Endothelial cell of umbilical vein (primary cell): Measurements from ENCODE around the gene CELF2. TPM values are rescaled to one million over a fixed set of nuclear protein-coding genes. Genes with fewer than 3 reads are reported as not detected.

Experiments used
- BruUV-seq: library from RNA; stranded (reverse); fragments of 400-500 nt; replicated peaks from 2 replicates; lab custom pipeline; 2021; lab: Mats Ljungman, UMichigan
- CTCF ChIA-PET: fragments of 300-600, 350-600 bp; sonication (Branson Sonifier 250); formaldehyde crosslinking; loops from one replicate; lab custom pipeline; 2021; ENCODE audit warnings: antibody characterized with exemption, inconsistent platforms; lab: Charles Lee
- POLR2A ChIA-PET: fragments of 300-600, 350-600 bp; sonication (Branson Sonifier 250); formaldehyde crosslinking; loops from one replicate; lab custom pipeline; 2021; ENCODE audit warnings: antibody characterized with exemption, inconsistent platforms; lab: Charles Lee
- DNase-seq: peaks from one replicate; pipeline ENCODE4 v3.0.0-alpha.2; 2011; ENCODE audit warnings: low read depth, low spot score
- FAIRE-seq: peaks from 2 replicates; lab custom pipeline; 2011; peaks lifted over from hg19 to GRCh38; lab: Jason Lieb, UNC
- H2AFZ ChIP-seq: 2 replicates; pipeline ENCODE4 v1.6.0; 2012; ENCODE audit warnings: low read depth, low read length, control low read depth, inconsistent platforms
- H3K27ac ChIP-seq: 2 replicates; pipeline ENCODE4 v1.5.1; 2011; ENCODE audit warnings: low read depth, mild to moderate bottlenecking, control low read depth, low read length, moderate library complexity; ENCODE audit not compliant: insufficient read depth
- H3K27me3 ChIP-seq, 2 experiments: 2 replicates each; pipeline versions ENCODE4 v1.6.0 to v1.6.1; 2011; ENCODE audit warnings: low read length in 2 of 2, mixed read lengths in 1 of 2; ENCODE audit not compliant: control insufficient read depth in 2 of 2, insufficient read depth in 2 of 2
- H3K36me3 ChIP-seq, 2 experiments: 2 replicates in 1 of 2; 3 replicates in 1 of 2; pipeline ENCODE4 v1.5.1; 2011; ENCODE audit warnings: low read length in 2 of 2, mild to moderate bottlenecking in 1 of 2, moderate library complexity in 1 of 2; ENCODE audit not compliant: control insufficient read depth in 2 of 2, insufficient read depth in 2 of 2; ENCODE audit errors: extremely low read depth in 1 of 2
- H3K4me1 ChIP-seq: 3 replicates; pipeline ENCODE4 v1.5.1; 2011; ENCODE audit warnings: mild to moderate bottlenecking, low read length; ENCODE audit not compliant: control insufficient read depth, insufficient read depth; ENCODE audit errors: extremely low read depth
- H3K4me2 ChIP-seq: 2 replicates; pipeline ENCODE4 v1.6.1; 2011; ENCODE audit warnings: low read length, control low read depth, mixed read lengths; ENCODE audit not compliant: insufficient read depth
- H3K4me3 ChIP-seq, 3 experiments: fragments of 200-600 bp in 1 of 3; sonication (generic), shearing (Covaris generic) in 1 of 3; replicated peaks in 1 of 3; 2 replicates each; pipeline ENCODE4 v1.5.1; 2011 to 2016; ENCODE audit warnings: control low read depth in 3 of 3, low read length in 3 of 3, mild to moderate bottlenecking in 2 of 3, inconsistent platforms in 1 of 3, low read depth in 1 of 3, moderate library complexity in 1 of 3; ENCODE audit not compliant: insufficient read depth in 1 of 3
- H3K79me2 ChIP-seq: 2 replicates; pipeline ENCODE4 v1.6.0; 2012; ENCODE audit warnings: low read length, inconsistent platforms; ENCODE audit not compliant: control insufficient read depth, insufficient read depth
- H3K9ac ChIP-seq: replicated peaks from 2 replicates; pipeline ENCODE3; 2011; ENCODE audit warnings: low read length, control low read depth; ENCODE audit not compliant: insufficient read depth; ENCODE audit errors: extremely low read depth
- H3K9me1 ChIP-seq: replicated peaks from 3 replicates; pipeline ENCODE4 v1.6.0; 2011; ENCODE audit warnings: mild to moderate bottlenecking, low read length; ENCODE audit not compliant: control insufficient read depth, insufficient read depth; ENCODE audit errors: extremely low read depth
- H3K9me3 ChIP-seq: replicated peaks from 2 replicates; pipeline ENCODE4 v1.5.1; 2012; ENCODE audit warnings: low read length, inconsistent platforms; ENCODE audit not compliant: control insufficient read depth, insufficient read depth
- H4K20me1 ChIP-seq: replicated peaks from 2 replicates; pipeline ENCODE3; 2011; ENCODE audit warnings: mild to moderate bottlenecking, low read length; ENCODE audit not compliant: control insufficient read depth, insufficient read depth; ENCODE audit errors: extremely low read depth
- CTCF ChIP-seq, 2 donors: IDR thresholded peaks; 1 replicate in 1 of 2; 2 replicates in 1 of 2; pipeline ENCODE4 v1.5.1; 2011; ENCODE audit warnings: low read length in 2 of 2, mild to moderate bottlenecking in 2 of 2, moderate library complexity in 2 of 2, control low read depth in 1 of 2, inconsistent platforms in 1 of 2, low read depth in 1 of 2; ENCODE audit not compliant: insufficient read depth in 1 of 2; ENCODE audit errors: extremely low read depth in 1 of 2
- EZH2 ChIP-seq: IDR thresholded peaks from 2 replicates; pipeline ENCODE4 v1.6.1; 2012; ENCODE audit warnings: borderline replicate concordance, low read depth, mild to moderate bottlenecking, moderate library complexity, low read length, inconsistent platforms; ENCODE audit not compliant: severe bottlenecking
- FOS ChIP-seq: IDR thresholded peaks from 2 replicates; pipeline ENCODE4 v1.6.1; 2011; ENCODE audit warnings: mild to moderate bottlenecking, low read length, moderate library complexity, borderline replicate concordance; ENCODE audit not compliant: insufficient read depth
- GATA2 ChIP-seq: IDR thresholded peaks from 2 replicates; pipeline ENCODE4 v1.7.0; 2011; ENCODE audit warnings: low read depth, mild to moderate bottlenecking, moderate library complexity, mixed read lengths, low read length; ENCODE audit not compliant: insufficient read length, insufficient read depth
- JUN ChIP-seq: IDR thresholded peaks from 2 replicates; pipeline ENCODE4 v1.6.1; 2011; ENCODE audit warnings: borderline replicate concordance, low read depth; ENCODE audit not compliant: insufficient read length, insufficient read depth
- MAX ChIP-seq: IDR thresholded peaks from 2 replicates; pipeline ENCODE4 v1.6.1; 2011; ENCODE audit not compliant: insufficient read depth, insufficient read length
- MYC ChIP-seq: IDR thresholded peaks from one replicate; pipeline ENCODE4 v1.6.1; 2011; ENCODE audit warnings: mild to moderate bottlenecking, low read depth, low read length
- POLR2A ChIP-seq: IDR thresholded peaks from 2 replicates; pipeline ENCODE4 v1.6.1; 2012; ENCODE audit warnings: low read depth, mild to moderate bottlenecking, control low read depth, low read length
- POLR2AphosphoS5 ChIP-seq: IDR thresholded peaks from 2 replicates; pipeline ENCODE4 v1.6.1; 2012; ENCODE audit warnings: low read depth, mild to moderate bottlenecking, control low read depth, low read length, moderate library complexity; ENCODE audit not compliant: insufficient read depth
- dilution Hi-C: fragments of 300-500 bp; cut with MboI; formaldehyde crosslinking; loops from one replicate; pipeline ENCODE4 v1.15.0; 2019; ENCODE audit warnings: low sequenced_read_pairs; ENCODE audit not compliant: extremely low pct_ligation_motif_present
- intact Hi-C: fragments of 100-400 bp; cut with micrococcal nuclease; formaldehyde crosslinking; loops from one replicate; pipeline ENCODE4 v1.10.0; 2022
- polyA plus RNA-seq, 4 experiments: library from polyadenylated mRNA; depleted of rRNA in 3 of 4; stranded (reverse) in 3 of 4; unstranded in 1 of 4; fragments of >200 nt; gene quantifications; 2 replicates each; pipeline versions ENCODE4 v1.2.1 to v1.2.3, GENCODE V29; 2011 to 2012; ENCODE audit warnings: missing spikeins in 1 of 4
- total RNA-seq: library from RNA; stranded (reverse); gene quantifications from 2 replicates; pipeline ENCODE4 v1.2.3, GENCODE V29; 2021

The CELF2 gene
- total and polyA plus RNA-seq, 2 donors (not counting 3 experiments of a cell fraction or from before 2014, with no cell fraction given) = 21.6 to 42.6 TPM

- CTCF ChIA-PET = interaction anchor here (1.0 kb wide), 1 partner anchor 11 kb away, joined by 4 read pairs; no protein-coding TSS in a partner anchor
- no peak overlapping the region for H2AFZ ChIP-seq
- no TSS peak for BruUV-seq
- POLR2A ChIA-PET = no interaction called here
- DNase-seq (no peak), FAIRE-seq (no peak)
- H3K4me2 ChIP-seq = no peak overlapping the region
- H3K36me3 ChIP-seq = no peaks in the 10 kb centered on the region
- no peaks in the 10 kb centered on the region for H3K27me3 ChIP-seq
- H3K9me1 ChIP-seq = no peaks in the 10 kb centered on the region
- H3K4me1 ChIP-seq = no peaks in the 10 kb centered on the region
- intact Hi-C loops = no loop called here
- no peak overlapping the region for H3K27ac ChIP-seq
- TF ChIP-seq POLR2A = no peak
- TF ChIP-seq MAX = no peak
- TF ChIP-seq POLR2AphosphoS5 = no peak
- no peak for TF ChIP-seq EZH2
- TF ChIP-seq CTCF (IDR thresholded peaks at IDR 0.05; ENCODE audit: extremely low read depth in 1 of 2, insufficient read depth in 1 of 2, low read depth in 1 of 2, low read length in 2 of 2) = no peak
- TF ChIP-seq MYC = no peak
- TF ChIP-seq JUN = no peak
- TF ChIP-seq GATA2 = no peak
- no peak for TF ChIP-seq FOS
- no peak overlapping the region for H3K9ac ChIP-seq
- no peaks in the 10 kb centered on the region for H3K79me2 ChIP-seq
- H4K20me1 ChIP-seq = no peaks in the 10 kb centered on the region
- no peak overlapping the region for H3K4me3 ChIP-seq
- no peaks in the 10 kb centered on the region for H3K9me3 ChIP-seq
- dilution Hi-C loops = no loop called here
Measured at GRCh38 chr10:11201911-11202310, 184.2 kb downstream of the CELF2 start.
